NCI-H69 (cell line): ENCODE results near the gene PROSER3.
"Not testable (repeated sequence)": the region's sequence is repeated elsewhere in the genome, so short reads cannot be mapped to it uniquely, and the experiment has no call there.

Experiments used
- DNase-seq: peaks from one replicate; lab custom pipeline; 2025; lab: John Stamatoyannopoulos, UW

Gene PROSER3

GRCh38 chr19:35792312-35792711 is 34.3 kb downstream of the PROSER3 start:
- DNase-seq, result no peak

DNA sequence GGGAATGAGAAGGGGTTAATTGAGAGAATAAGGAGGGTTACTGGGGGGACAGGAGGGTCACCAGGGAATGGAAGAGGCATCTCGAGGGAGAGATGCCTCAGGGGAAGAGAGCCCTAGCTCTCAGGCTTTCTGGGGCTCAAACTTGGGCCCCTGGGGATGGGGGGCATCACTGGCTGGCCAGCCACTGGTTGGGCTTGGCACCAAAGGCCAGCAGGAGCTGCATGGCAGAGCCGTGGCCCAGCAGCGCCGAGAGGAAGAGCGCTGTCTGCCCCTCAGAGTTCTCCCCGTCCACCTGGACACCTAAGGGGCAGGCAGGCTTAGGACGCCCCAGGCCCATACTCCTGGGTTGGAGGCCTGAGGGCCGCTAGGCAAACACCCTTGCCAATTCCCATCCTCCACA is 34.9 kb downstream of the PROSER3 start:
- no peak for DNase-seq

DNA sequence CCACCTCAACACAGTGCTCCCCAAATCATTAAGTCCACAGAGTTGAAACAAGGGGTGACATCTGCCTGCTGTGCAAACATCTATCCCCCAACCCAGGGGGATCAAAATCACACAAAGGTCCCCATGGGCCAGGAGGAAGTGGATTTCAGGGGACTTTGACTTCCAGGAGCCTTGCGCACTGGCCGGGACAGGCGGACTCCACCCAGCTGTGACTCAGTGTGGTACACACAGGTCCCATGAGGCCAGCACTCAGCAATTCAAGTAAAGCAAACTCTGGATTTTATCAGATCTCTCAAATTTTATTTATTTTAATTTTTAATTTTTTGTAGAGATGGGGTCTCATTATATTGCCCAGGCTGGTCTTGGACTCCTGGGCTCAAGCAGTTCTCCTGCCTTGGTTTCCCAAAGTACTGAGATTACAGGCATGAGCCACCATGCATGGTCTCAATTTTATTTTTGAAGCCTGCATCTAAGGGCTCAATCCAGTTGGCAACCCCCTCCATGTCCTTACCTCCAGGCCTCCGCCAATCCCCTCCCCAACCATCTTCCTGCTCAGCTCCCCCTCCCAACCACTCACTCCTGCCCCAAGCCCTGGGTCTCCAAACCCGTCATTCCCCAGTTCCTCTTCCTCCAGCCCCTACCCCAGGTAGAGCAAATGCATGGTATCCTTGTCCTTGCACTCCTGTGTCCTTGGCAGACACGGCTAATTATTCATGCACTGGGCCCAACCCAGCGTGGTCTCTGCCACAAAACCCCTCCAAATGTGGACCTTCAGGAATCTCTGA is 35.6 kb downstream of the PROSER3 start:
- no peak for DNase-seq

GRCh38 chr19:35795564-35795963 is 37.6 kb downstream of the PROSER3 start:
- not testable (repeated sequence) for DNase-seq

- DNase-seq, result no peak
Measured at GRCh38 chr19:35796645-35797542, 38.9 kb downstream of the PROSER3 start.

- DNase-seq, result no peak
Measured at GRCh38 chr19:35797663-35798062, 39.7 kb downstream of the PROSER3 start.

DNA sequence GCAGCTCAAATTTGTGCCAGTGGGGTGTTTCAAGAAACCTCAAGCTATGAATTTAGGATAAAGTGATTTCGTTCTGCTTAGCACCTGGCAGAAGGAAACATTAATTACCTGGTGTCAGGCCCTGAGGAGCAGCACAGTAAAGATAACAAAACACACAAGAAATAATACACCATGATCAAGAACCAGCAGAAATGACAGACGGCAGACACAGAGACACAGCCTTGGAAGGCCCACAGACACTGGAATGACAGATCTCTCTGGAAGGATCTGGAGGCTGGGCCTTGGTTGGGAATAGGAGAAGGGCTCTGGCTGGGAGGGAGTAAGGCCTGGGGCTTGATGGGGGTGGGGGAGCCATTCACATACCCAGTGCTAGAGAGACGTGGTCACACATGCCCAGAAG is 43.9 kb downstream of the PROSER3 start:
- DNase-seq, result no peak

- peak; percentile 96 for DNase-seq
Measured at GRCh38 chr19:35805526-35806102, 47.6 kb downstream of the PROSER3 start.

DNA sequence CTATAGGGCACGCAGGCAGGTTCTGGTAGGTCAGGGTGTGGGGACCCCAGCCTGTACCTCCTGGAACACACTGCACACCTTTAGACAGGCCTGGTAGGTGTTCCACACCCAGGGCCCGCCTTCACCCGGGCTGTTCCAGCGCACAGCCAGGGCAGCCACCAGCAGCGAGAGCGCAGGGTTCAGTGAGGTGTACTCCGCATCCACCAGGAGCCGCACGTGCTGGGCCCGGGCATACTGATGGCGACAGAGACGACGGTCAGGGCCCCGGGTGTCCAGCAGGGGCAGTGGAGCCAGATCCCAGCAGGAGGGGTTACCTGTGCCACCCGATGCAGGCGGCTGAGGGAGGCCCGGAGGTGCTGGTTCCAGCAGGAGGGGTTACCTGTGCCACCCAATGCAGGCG is 48.6 kb downstream of the PROSER3 start:
- no peak for DNase-seq

GRCh38 chr19:35807633-35808032 is 49.7 kb downstream of the PROSER3 start:
- no peak for DNase-seq

GRCh38 chr19:35811317-35812219 is 53.6 kb downstream of the PROSER3 start:
- DNase-seq, result no peak

- DNase-seq, result no peak
Measured at GRCh38 chr19:35812220-35813042, 54.5 kb downstream of the PROSER3 start, which contains the start of gene PRODH2. PRODH2 (minus strand) TSS chr19:35812845; CDS start chr19:35812805, 40 bp downstream.

DNA sequence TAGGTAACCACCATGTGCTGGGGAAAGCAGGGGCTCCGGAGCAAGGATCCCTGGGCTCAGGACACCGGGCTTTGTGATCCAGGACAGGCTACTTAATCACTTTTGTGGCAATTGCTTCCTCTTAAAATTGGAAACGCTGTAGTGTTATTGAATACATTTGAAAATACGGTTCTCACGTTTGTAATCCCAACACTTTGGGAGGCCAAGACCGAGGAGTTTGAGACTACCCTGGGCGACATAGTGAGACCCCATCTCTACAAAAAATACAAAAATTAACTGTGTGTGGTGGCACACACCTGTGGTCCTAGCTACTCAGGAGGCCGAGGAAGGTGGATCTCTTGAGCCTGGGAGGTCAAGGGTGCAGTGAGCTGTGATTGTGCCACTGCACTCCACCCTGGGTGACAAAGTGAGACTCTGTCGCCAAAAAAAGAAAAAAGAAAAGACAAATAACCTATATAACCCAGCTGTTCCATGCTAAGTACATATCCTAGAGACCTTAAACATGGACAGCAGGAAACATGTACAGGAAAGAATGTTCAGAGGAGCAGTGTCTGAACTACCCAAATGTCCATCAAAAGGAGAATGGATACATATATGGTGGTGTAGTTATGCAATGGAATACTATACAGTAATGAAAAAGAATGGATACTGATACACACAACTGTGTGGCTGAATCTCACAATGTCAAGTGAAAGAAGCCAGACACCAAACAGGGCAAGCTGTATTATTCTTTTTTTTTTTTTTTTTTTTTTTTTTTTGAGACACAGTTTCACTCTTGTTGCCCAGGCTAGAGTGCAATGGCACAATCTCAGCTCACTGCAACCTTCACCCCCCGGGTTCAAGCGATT is 55.3 kb downstream of the PROSER3 start:
- no peak for DNase-seq

- DNase-seq, result peak; percentile 89
Measured at GRCh38 chr19:35816262-35816661, 58.3 kb downstream of the PROSER3 start.

GRCh38 chr19:35816846-35817245 is 58.9 kb downstream of the PROSER3 start:
- peak; percentile 17 for DNase-seq

DNA sequence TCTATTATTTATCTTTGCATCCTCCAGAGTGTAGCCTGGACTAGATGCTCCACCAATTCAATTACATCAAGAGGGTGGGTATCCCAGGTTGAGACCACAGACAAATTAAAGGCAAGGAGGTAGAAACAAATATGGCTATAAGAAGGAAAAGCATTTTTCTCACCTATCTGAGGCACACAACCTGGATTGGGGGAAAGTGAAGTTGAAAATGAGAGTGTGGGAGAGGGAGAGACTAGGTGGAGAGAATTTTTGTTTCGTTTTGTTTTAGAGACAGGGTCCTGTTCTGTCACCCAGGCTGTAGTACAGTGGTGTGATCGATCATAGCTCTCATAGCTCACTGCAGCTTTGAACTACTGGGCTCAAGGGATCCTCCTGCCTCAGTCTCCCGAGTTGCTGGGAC is 60.5 kb downstream of the PROSER3 start:
- no peak for DNase-seq
